Fibroblast of villous mesenchyme (primary cell): Measurements from ENCODE around the gene DBT. TPM values are rescaled to one million over a fixed set of nuclear protein-coding genes. Genes with fewer than 3 reads are reported as not detected.

Source experiments
- DNase-seq: peaks from one replicate; pipeline ENCODE4 v3.0.0-alpha.2; 2010; ENCODE audit warnings: low read depth
- H3K4me3 ChIP-seq: 2 replicates; pipeline ENCODE4 v1.5.1; 2011; ENCODE audit warnings: low read depth, mild to moderate bottlenecking, low read length
- CTCF ChIP-seq: IDR thresholded peaks from 2 replicates; pipeline ENCODE4 v1.5.1; 2012; ENCODE audit warnings: low read depth, mild to moderate bottlenecking, low read length; ENCODE audit not compliant: insufficient read depth
- total RNA-seq: library from RNA; depleted of rRNA; stranded (reverse); fragments of >200 nt; gene quantifications from 2 replicates; pipeline ENCODE4 v1.2.3, GENCODE V29; 2012

The DBT gene
- total RNA-seq, 1 donor = 6.0 TPM

DNA sequence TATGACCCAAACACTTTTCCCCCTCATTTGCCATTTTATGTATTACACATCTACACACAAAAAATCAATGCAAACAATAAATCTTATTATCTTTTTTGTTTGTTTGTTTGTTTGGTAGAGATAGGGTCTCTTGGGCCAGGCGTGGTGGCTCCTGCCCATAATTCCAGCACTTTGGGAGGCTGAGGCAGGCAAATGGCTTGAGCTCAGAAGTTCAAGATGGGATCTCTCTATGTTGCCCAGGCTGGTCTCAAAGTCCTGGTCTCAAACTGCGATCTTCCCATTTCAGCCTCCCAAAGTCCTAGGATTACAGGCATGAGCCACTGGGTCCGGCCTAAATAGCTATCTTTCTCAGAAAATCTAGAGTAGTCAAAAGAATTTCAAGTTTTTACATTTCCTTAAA is 1.2 kb upstream of the DBT start:
- no peak overlapping the region for H3K4me3 ChIP-seq
- no peak for TF ChIP-seq CTCF
- no peak for DNase-seq

DNA sequence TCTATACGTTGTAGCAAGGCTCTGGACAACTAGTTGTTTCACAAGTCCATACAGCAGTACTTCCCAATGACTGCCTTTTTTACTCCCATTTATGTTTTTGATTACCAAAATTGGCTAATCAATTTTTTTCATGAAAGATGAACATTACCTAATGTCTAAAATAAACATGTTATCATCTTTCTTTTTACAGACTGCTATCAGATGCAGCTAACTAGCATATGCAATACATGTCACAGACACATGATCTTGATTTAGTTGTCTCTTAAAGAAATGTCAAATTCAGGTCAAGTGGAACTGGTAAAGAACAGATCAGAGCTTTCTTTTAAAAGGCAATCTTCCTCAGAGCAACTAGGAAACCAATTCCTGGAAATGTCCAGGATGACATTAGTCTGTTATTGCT is 630 bp upstream of the DBT start:
- peak; percentile 16 for DNase-seq
- no peak for TF ChIP-seq CTCF

DNA sequence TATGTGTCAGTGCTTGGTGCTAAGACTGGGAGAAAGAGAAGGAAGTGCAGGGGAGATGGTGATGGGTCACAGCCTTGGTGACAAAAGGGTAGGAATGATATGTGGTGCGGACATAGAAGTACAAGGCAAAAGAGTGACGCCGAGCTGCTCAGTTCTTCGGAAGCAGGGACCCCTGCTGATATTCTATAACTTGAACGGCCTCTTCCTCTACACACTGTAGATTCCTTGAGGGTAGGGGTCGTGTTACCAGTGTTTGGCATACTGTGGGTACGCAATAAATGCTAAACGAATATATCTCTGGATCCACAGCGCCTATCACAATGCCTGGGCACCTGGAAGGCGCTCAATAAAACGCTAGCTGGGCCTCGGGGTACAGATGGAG is 488 bp downstream of the DBT start:
- no peak for TF ChIP-seq CTCF
- no peak for DNase-seq
- H3K4me3 ChIP-seq = peak overlapping the region; percentile 98

More for the DNA sequence above, 630 bp upstream of the DBT start:
- H3K4me3 ChIP-seq = peak overlapping the region; percentile 98

DNA sequence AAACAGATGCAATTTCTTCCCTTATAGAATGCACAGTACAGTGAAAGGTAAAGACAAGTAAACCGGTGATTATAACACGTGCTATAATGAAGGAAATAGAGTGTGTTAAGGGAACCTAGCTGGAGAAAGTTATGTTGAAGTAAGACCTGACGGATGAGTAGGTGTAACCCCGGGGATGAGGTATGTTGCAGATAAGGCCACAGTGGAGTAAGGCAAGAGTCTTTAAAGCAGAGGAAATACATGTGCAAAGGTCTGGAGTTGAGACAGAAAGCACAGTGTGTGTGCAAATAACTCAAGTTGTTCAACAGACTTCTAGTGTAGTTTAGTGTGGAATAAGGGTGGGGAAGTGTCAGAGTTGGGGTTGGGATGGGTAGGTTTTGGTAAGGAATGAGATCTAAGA is 2.9 kb downstream of the DBT start:
- DNase-seq = no peak
- no peak overlapping the region for H3K4me3 ChIP-seq
- TF ChIP-seq CTCF = no peak

DNA sequence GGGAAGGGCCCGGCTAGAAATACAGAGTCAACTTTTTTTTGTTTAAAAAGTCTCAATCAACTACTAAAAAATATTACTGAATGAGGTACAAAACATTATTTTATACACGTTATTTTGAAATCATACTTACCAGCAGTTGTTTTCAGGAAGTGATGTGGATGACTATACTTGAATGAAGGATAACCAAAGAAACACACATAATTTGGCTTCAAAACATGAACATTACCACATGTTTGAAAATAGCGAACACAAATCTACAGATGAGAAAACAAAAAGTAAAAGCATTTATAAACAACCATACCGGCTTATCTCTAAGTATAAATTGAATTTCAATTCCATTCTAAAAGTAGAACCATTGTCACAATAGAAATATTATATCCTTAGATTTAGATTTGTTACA is 9.0 kb downstream of the DBT start:
- peak; percentile 10 for DNase-seq
- no peak for TF ChIP-seq CTCF

DNA sequence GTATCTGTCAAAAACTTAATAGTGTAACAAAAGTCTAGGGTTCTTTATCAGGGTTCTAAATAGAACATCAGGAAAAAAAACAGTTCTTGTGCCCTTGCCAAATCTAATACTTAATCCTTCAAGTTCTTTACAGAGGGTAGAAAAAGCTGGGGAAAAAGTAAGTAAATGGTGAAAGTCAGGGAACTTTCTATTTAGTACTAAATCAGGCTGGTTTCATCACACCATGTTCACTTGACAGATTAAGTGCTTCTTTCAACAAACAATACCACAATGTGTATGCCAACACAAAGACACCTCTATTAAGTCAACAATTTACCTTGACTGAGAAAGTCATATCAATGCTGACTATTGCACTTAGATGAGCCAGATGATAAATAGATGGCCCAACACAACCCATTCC is 9.7 kb downstream of the DBT start:
- no peak for TF ChIP-seq CTCF
- peak; percentile 32 for DNase-seq
- H3K4me3 ChIP-seq = no peak overlapping the region

More for the DNA sequence above, 9.0 kb downstream of the DBT start:
- H3K4me3 ChIP-seq = no peak overlapping the region

DNA sequence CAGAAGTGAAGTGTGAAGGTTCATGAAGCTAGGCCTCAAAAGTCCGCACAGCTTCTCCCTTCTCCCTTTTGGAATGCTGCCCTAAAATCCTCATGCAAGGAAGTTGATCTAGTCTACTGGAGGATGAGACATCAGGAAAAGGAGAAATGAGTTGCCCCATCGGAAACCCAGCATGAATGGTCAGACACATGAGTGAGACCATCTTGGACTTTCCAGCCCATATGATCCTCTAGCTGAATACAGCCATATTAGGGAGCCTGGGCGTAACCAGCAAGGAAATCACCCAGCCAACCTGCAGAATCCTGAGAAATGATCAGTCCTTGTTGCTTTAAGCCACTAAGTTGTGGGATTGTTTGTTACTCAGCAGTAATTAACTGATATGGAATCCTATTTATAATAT is 12.5 kb downstream of the DBT start:
- DNase-seq = no peak
- H3K4me3 ChIP-seq = no peak overlapping the region
- TF ChIP-seq CTCF = no peak
